ENCODE measurements around the gene CLTC. TPM values are rescaled to one million over a fixed set of nuclear protein-coding genes. Genes with fewer than 3 reads are reported as not detected.

The CLTC gene
- total and polyA plus RNA-seq, 2 of the 13 experiments (the other 11 are each of a cell fraction or from before 2014, with no cell fraction given): 134 to 283 TPM

DNA sequence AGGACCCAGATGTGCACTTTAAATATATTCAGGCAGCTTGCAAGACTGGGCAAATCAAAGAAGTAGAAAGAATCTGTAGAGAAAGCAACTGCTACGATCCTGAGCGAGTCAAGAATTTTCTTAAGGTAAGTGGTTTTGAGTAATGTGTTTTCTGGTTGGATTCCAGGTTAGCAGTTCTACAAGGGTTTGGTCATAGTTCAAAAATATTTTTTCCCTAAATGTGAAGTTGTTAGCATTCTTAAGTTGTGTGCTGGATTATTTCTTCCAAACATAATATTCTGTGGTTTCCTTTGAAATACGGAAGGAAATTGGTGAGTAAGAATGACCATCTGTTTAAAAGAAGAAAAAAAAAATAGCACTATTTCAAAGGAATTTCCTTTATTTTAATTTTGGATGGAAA is 49.1 kb downstream of the CLTC start:
- H3K79me2 ChIP-seq (ENCODE audit: insufficient read depth, low read length): peaks cover 2% of the 10 kb centered on the region
- H3K9ac ChIP-seq (ENCODE audit: insufficient read depth, low read depth, low read length): no peak overlapping the region
- WGBS (ENCODE audit: low lambda C conversion rate): 96% methylated on average over 3 of the region's 3 CpGs
- in situ Hi-C loops (cut with HindIII; ENCODE audit: extremely low pct_ligation_motif_present, low pct_unique_long_range_greater_than_20kb): no loop called here
- no peaks in the 10 kb centered on the region for H3K27me3 ChIP-seq (ENCODE audit: control insufficient read depth in 1 of 2, insufficient read depth in 2 of 2, low read length in 2 of 2)
- H3K27ac ChIP-seq (ENCODE audit: extremely low read length, insufficient read depth, low read length): no peak overlapping the region
- peaks cover 14% of the 10 kb centered on the region for H3K4me1 ChIP-seq (ENCODE audit: insufficient read depth, low read length)
- no peaks in the 10 kb centered on the region for H3K9me3 ChIP-seq (ENCODE audit: low read length)
- H3K4me3 ChIP-seq (replicated peaks in 1 of 3; ENCODE audit: insufficient read depth in 1 of 3, low read depth in 2 of 3, low read length in 3 of 3): no peak overlapping the region
- H4K20me1 ChIP-seq (ENCODE audit: insufficient read depth, low read length): 0 out of 2 replicates have a peak, but pooled peaks cover 3% of the 10 kb centered on the region
- no peak overlapping the region for H3K4me2 ChIP-seq (ENCODE audit: low read depth, low read length)
- no peak for ATAC-seq
- no TSS peak for BruUV-seq (replicated peaks)
- POLR2A ChIA-PET: no interaction called here
- CTCF ChIA-PET (ENCODE audit: low intra/inter-chr PET ratio, low total read pairs): no interaction called here
- TF ChIP-seq NR2F6 (IDR thresholded peaks at IDR 0.05): no peak
- no peak for TF ChIP-seq NR2F6 (CRISPR knock-in tag; IDR thresholded peaks at IDR 0.05)
- TF ChIP-seq LCORL (IDR thresholded peaks at IDR 0.05): no peak
- TF ChIP-seq LCORL (CRISPR knock-in tag; IDR thresholded peaks at IDR 0.05): no peak
- no peak for TF ChIP-seq CBX1 (IDR thresholded peaks at IDR 0.05; ENCODE audit: low read depth)
- TF ChIP-seq CEBPG (CRISPR knock-in tag; IDR thresholded peaks at IDR 0.05): no peak
- TF ChIP-seq ARNT (IDR thresholded peaks at IDR 0.05): no peak
- no peak for TF ChIP-seq ZSCAN9 (CRISPR knock-in tag; IDR thresholded peaks at IDR 0.05; ENCODE audit: borderline replicate concordance)
- no peak for TF ChIP-seq MAF1 (CRISPR knock-in tag; IDR thresholded peaks at IDR 0.05; ENCODE audit: borderline replicate concordance)
- no peak for TF ChIP-seq ZNF660 (CRISPR knock-in tag; IDR thresholded peaks at IDR 0.05; ENCODE audit: borderline replicate concordance, low read depth)
- TF ChIP-seq, protein P1, sequence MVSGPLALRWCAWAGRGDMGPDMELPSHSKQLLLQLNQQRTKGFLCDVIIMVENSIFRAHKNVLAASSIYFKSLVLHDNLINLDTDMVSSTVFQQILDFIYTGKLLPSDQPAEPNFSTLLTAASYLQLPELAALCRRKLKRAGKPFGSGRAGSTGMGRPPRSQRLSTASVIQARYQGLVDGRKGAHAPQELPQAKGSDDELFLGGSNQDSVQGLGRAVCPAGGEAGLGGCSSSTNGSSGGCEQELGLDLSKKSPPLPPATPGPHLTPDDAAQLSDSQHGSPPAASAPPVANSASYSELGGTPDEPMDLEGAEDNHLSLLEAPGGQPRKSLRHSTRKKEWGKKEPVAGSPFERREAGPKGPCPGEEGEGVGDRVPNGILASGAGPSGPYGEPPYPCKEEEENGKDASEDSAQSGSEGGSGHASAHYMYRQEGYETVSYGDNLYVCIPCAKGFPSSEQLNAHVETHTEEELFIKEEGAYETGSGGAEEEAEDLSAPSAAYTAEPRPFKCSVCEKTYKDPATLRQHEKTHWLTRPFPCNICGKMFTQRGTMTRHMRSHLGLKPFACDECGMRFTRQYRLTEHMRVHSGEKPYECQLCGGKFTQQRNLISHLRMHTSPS (CRISPR knock-in tag; IDR thresholded peaks at IDR 0.05; ENCODE audit: low read depth): no peak
- TF ChIP-seq, protein P2, sequence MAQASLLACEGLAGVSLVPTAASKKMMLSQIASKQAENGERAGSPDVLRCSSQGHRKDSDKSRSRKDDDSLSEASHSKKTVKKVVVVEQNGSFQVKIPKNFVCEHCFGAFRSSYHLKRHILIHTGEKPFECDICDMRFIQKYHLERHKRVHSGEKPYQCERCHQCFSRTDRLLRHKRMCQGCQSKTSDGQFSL (CRISPR knock-in tag; IDR thresholded peaks at IDR 0.05): no peak
- TF ChIP-seq NCOA2 (CRISPR knock-in tag; IDR thresholded peaks at IDR 0.05): no peak
- no peak for TF ChIP-seq ZGPAT (CRISPR knock-in tag; IDR thresholded peaks at IDR 0.05)
- no peak for TF ChIP-seq ZNF614 (CRISPR knock-in tag; IDR thresholded peaks at IDR 0.05; ENCODE audit: borderline replicate concordance)
- TF ChIP-seq CBX5 (CRISPR knock-in tag; IDR thresholded peaks at IDR 0.05; ENCODE audit: borderline replicate concordance): no peak
- no peak for TF ChIP-seq ZNF329 (CRISPR knock-in tag; IDR thresholded peaks at IDR 0.05; ENCODE audit: low read depth)
- TF ChIP-seq GLMP (CRISPR knock-in tag; IDR thresholded peaks at IDR 0.05; ENCODE audit: borderline replicate concordance): no peak
- no peak for DNase-seq (ENCODE audit: low spot score)
- no peak for FAIRE-seq
- no peak overlapping the region for H2AFZ ChIP-seq (ENCODE audit: low read length)
- intact Hi-C loops (cut with micrococcal nuclease; ENCODE audit: unreplicated experiment): no loop called here
- H3K36me3 ChIP-seq (replicated peaks in 1 of 2; ENCODE audit: control insufficient read depth in 1 of 2, insufficient read depth in 2 of 2, low read length in 2 of 2): peaks cover 33 to 88% of the 10 kb centered on the region in 2 experiments
